Astrocyte (in vitro differentiated cells and primary cell): ENCODE data around the gene SHE.

Experiments
- EZH2 ChIP-seq: IDR thresholded peaks from 2 replicates; pipeline ENCODE4 v1.6.1; 2012; ENCODE audit warnings: mild to moderate bottlenecking, low read length, inconsistent platforms; ENCODE audit not compliant: insufficient read depth
- TF ChIP-seq, protein P1 (sequence below): IDR thresholded peaks from 2 replicates; pipeline ENCODE4 v1.5.1; 2011; ENCODE audit warnings: low read depth, mild to moderate bottlenecking, inconsistent platforms, low read length, moderate library complexity; ENCODE audit not compliant: insufficient read depth

DNA sequence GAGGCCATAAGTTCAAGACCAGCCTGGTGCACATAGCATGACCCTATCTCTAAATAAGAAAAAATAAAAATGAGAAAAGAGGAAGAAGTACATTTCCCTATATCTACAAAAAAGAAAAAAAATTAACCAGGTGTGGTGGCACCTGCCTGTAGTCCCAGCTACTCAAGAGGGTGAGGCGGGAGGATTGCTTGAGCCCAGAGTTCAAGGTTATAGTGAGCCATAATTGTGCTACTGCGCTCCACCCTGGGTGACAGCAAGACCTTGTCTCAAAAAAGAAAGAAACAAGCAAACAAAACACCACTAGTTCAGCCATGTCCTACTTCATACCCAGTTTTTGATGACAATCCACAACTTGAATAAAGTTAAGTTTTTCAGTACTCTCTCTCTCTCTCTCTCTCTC is 30.9 kb downstream of the SHE start:
- TF ChIP-seq, protein P1, sequence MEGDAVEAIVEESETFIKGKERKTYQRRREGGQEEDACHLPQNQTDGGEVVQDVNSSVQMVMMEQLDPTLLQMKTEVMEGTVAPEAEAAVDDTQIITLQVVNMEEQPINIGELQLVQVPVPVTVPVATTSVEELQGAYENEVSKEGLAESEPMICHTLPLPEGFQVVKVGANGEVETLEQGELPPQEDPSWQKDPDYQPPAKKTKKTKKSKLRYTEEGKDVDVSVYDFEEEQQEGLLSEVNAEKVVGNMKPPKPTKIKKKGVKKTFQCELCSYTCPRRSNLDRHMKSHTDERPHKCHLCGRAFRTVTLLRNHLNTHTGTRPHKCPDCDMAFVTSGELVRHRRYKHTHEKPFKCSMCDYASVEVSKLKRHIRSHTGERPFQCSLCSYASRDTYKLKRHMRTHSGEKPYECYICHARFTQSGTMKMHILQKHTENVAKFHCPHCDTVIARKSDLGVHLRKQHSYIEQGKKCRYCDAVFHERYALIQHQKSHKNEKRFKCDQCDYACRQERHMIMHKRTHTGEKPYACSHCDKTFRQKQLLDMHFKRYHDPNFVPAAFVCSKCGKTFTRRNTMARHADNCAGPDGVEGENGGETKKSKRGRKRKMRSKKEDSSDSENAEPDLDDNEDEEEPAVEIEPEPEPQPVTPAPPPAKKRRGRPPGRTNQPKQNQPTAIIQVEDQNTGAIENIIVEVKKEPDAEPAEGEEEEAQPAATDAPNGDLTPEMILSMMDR, result no peak
- TF ChIP-seq EZH2, result no peak
